Superior temporal gyrus (tissue), 1 donor: Measurements from ENCODE around the gene CDKN1C.
"Not testable (repeated sequence)": the region's sequence is repeated elsewhere in the genome, so short reads cannot be mapped to it uniquely, and the experiment has no call there.

Experiments
- DNase-seq: peaks from one replicate; pipeline ENCODE4 v3.0.0-alpha.2; 2016; ENCODE audit errors: extremely low spot score

Gene CDKN1C

GRCh38 chr11:2909133-2909902 lies 23.7 kb upstream of the CDKN1C start:
- no peak for DNase-seq

GRCh38 chr11:2908130-2908529 lies 22.6 kb upstream of the CDKN1C start:
- DNase-seq, result no peak

GRCh38 chr11:2905299-2905698 lies 19.7 kb upstream of the CDKN1C start:
- not testable (repeated sequence) for DNase-seq

GRCh38 chr11:2904153-2905052 lies 18.8 kb upstream of the CDKN1C start:
- DNase-seq, result no peak

- no peak for DNase-seq
Measured at GRCh38 chr11:2903672-2904011, 18.1 kb upstream of the CDKN1C start.

- no peak for DNase-seq
Measured at GRCh38 chr11:2902784-2903671, 17.5 kb upstream of the CDKN1C start.

- peak; percentile 55 for DNase-seq
Measured at GRCh38 chr11:2901854-2902783, 16.5 kb upstream of the CDKN1C start.

GRCh38 chr11:2901196-2901796 lies 15.7 kb upstream of the CDKN1C start:
- DNase-seq, result no peak

GRCh38 chr11:2899080-2899783 lies 13.7 kb upstream of the CDKN1C start:
- no peak for DNase-seq

- DNase-seq, result no peak
Measured at GRCh38 chr11:2898366-2899079, 12.9 kb upstream of the CDKN1C start.

- DNase-seq, result no peak
Measured at GRCh38 chr11:2897048-2897447, 11.5 kb upstream of the CDKN1C start.

- DNase-seq, result no peak
Measured at GRCh38 chr11:2896047-2896446, 10.5 kb upstream of the CDKN1C start.

GRCh38 chr11:2893935-2894334 lies 8.4 kb upstream of the CDKN1C start:
- DNase-seq, result no peak

GRCh38 chr11:2892967-2893528 lies 7.5 kb upstream of the CDKN1C start:
- DNase-seq, result no peak

- no peak for DNase-seq
Measured at GRCh38 chr11:2892215-2892966, 6.8 kb upstream of the CDKN1C start.

- no peak for DNase-seq
Measured at GRCh38 chr11:2891326-2892214, 6.0 kb upstream of the CDKN1C start.
